Right ventricle myocardium superior (tissue), 1 donor: ENCODE measurements around the gene LRBA. TPM values are rescaled to one million over a fixed set of nuclear protein-coding genes. Genes with fewer than 3 reads are reported as not detected.
A peak's percentile ranks its signal among the peaks of the same experiment; 100 is the strongest.
"Not testable (repeated sequence)": the region's sequence is repeated elsewhere in the genome, so short reads cannot be mapped to it uniquely, and the experiment has no call there.

Experiments
- ATAC-seq: fragments of 200-7000 bp; cut with Tn5 transposase; one replicate; pipeline ENCODE4 v1.9.1; 2020; ENCODE audit warnings: mild to moderate bottlenecking; ENCODE audit not compliant: poor library complexity
- DNase-seq: peaks from one replicate; pipeline ENCODE4 v3.0.0-alpha.2; 2020
- intact Hi-C: fragments of 100-400 bp; cut with DNase I; formaldehyde crosslinking; loops from one replicate; pipeline ENCODE4 v1.11.2; 2022
- long read RNA-seq: library from polyadenylated mRNA; unstranded; transcript quantifications from one replicate; pipeline ENCODE4 v2.0.0, GENCODE V29; 2021
- total RNA-seq: library from RNA; stranded (reverse); fragmentation: NEBNext Ultra II Directional; extraction: Animal tissue kit (Norgen Biotek cat#: 25700); gene quantifications from one replicate; pipeline ENCODE4 v1.2.1, GENCODE V29; 2021
- donor health status: DM: no; HTN: yes; CAD: no; lungs with severe emphysema.

LRBA gene, protein sequence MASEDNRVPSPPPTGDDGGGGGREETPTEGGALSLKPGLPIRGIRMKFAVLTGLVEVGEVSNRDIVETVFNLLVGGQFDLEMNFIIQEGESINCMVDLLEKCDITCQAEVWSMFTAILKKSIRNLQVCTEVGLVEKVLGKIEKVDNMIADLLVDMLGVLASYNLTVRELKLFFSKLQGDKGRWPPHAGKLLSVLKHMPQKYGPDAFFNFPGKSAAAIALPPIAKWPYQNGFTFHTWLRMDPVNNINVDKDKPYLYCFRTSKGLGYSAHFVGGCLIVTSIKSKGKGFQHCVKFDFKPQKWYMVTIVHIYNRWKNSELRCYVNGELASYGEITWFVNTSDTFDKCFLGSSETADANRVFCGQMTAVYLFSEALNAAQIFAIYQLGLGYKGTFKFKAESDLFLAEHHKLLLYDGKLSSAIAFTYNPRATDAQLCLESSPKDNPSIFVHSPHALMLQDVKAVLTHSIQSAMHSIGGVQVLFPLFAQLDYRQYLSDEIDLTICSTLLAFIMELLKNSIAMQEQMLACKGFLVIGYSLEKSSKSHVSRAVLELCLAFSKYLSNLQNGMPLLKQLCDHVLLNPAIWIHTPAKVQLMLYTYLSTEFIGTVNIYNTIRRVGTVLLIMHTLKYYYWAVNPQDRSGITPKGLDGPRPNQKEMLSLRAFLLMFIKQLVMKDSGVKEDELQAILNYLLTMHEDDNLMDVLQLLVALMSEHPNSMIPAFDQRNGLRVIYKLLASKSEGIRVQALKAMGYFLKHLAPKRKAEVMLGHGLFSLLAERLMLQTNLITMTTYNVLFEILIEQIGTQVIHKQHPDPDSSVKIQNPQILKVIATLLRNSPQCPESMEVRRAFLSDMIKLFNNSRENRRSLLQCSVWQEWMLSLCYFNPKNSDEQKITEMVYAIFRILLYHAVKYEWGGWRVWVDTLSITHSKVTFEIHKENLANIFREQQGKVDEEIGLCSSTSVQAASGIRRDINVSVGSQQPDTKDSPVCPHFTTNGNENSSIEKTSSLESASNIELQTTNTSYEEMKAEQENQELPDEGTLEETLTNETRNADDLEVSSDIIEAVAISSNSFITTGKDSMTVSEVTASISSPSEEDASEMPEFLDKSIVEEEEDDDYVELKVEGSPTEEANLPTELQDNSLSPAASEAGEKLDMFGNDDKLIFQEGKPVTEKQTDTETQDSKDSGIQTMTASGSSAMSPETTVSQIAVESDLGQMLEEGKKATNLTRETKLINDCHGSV (N-terminal part only)
- total RNA-seq: 17.9 TPM
- long read RNA-seq, partial matches to known transcripts: 2 of 5 reads
- long read RNA-seq, other reads (novel, unspliced or antisense): 3 of 5 reads

DNA sequence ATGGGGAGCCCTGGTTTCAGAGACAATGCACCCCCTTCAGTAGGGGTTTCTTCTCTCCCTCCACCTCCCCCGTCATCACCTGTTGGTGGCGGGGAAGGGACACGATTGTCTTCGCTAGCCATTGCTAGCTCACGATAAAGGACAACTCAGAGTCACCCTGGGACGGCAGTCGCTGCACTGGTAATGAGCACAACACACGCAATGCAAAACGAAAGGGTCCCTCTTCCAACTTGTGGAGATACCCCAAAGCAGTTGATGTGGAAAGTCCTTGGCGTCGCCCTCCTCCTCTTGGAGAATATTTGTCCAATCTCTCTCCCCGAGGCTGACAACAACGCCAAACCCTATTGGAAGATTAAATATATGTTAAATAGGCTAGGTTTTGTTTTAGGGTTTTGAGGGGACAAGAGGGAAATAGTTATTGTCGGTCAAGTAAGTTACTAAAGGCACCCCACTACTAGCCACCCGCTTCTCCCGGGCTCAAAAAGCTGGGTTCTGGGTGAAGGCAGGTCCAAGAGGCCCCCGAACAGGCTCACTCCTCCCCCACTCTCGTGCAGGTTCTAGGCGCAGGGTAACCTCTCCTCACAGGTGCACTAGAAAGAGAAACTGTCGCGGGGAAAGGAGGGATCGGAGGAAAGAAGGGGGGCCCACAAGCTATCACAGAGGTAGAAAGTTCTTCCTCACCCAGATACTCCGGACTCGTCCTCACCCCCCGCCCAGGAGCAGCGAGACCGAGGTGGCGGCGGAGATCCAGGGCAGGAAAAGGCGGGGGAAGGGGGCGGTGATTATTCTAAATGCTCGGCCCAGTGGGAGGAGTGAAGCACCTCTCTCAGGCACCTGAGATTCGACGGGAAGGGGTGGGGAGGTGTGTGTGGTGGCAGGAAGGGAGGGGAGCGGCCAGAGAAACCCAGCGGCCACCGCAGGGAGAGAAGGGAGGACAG lies at the start of gene LRBA:
LRBA (minus strand) TSS at position 764 of the 938 bp plus-strand sequence; CDS start at position 122, 642 bp downstream.
- ATAC-seq (peak; percentile 85), DNase-seq (peak; percentile 73)
- intact Hi-C loops: no loop called here

DNA sequence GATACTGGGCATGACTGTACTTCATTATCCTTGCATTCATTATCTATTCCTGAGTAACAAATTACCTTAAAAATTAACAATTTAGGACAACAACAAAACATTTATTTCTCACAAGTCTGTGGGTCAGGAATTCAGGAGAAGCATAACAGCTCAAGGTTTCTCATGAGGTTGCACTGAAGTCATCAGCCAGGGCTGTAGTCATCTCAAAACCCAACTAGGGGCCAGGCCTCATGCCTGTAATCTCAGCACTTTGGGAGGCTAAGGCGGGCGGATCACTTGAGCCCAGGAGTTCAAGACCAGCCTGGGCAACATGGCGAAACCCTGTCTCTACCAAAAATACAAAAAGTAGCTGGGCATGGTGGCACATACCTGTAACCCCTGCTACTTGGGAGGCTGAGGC lies 48.1 kb upstream of the LRBA start:
- intact Hi-C loops, ATAC-seq, DNase-seq: not testable (repeated sequence)

DNA sequence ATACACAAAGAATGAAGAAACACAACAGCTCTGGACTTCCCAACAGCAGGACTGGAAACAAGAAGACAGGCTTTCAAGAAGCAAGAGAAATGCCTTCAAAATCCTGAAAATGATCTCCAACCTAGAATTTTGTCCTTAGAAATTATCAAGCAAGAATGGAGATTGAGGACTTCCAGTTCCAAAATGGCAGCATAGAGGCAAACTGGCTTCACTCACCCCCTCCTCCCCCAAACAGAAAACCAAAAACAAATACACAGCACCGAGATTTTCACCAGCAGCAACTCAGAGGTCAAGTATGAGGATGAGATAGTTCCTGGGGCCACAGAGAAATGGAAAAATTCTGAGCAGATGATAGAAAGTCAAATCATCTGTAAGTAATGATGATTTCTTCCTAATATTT lies 40.5 kb upstream of the LRBA start:
- ATAC-seq (no peak), DNase-seq (no peak)
- intact Hi-C loops: no loop called here

DNA sequence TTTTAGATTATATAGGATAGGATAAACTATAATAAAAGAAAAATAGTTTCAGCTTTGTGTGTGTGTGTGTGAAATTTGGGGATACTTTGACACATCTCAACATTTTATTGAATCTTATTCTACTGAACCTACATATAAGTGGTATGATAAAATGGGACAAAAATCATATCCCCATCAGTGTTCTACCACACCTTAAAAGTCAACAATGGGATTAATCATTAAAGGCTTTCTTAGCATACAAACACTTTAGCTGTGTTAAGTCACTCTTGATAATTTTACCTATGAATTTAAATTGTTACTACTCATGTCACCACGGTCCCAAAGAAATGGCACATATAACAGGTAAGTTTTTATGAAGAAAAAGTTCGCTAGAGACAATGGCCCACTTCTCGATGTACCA lies 37.7 kb upstream of the LRBA start:
- no peak for DNase-seq
- no peak for ATAC-seq
- intact Hi-C loops: no loop called here

DNA sequence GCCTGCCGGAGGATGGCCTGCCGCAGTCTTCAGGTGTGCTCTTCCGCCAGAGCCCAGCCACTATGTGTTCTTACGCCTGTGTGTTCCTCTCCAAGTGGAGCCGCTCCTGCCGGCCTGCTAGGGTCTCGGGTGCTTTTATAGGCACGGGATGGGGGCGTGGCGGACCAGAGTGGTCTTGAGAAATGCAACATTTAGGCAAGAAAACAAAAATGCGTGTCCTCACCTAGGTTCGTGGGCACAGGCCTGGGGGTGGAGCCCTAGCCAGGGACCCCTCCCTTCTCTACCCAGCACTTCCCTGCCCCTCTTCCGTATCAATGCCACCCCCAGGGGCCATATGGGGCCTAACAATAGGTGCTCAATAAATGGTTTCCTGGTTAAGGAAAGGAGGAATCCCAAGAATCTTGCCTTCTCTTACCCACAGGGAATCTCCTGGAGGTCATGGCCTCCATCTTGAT lies 34.4 kb upstream of the LRBA start:
- DNase-seq (no peak), ATAC-seq (no peak)
- intact Hi-C loops: no loop called here

DNA sequence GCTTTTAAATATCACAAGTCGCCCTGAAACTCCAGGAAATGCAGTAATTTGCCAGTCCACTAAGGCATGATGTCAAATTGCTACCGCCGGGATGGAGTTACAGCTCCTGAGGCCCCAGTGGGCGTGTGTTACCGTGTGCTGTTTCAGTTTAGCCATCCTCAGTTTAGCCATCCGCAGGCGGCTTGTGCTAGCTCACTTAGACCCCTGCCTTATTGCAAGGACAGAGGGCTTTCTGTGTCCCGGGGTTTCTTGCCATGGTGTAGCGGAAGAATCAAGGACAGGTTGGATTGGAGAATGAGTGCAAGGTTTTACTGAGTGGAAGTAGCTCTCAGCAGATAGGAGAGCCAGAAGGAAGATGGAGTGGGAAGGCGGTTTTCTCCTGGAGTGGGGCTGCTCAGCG lies 33.8 kb upstream of the LRBA start:
- intact Hi-C loops: no loop called here
- no peak for DNase-seq
- no peak for ATAC-seq

DNA sequence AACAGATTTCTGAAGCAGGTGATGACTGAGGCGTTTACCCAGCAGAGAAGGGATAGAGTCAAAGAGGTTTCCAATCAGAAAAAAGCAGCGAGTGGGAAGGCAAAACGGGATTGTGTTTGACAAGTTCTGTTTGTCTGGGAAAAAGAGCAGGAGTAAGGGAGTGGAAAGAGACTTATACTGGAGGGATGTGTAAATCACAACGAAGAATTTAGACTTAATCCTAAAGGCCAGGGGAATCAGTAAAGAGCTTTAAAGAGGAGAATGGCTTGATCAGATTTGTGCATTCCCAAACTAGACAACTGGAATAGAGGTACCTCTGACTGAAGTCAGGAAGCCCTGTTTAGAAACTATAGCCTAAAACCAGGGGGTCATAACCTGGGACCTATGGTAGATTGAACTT lies 31.5 kb upstream of the LRBA start:
- no peak for DNase-seq
- ATAC-seq: no peak
- intact Hi-C loops: no loop called here

DNA sequence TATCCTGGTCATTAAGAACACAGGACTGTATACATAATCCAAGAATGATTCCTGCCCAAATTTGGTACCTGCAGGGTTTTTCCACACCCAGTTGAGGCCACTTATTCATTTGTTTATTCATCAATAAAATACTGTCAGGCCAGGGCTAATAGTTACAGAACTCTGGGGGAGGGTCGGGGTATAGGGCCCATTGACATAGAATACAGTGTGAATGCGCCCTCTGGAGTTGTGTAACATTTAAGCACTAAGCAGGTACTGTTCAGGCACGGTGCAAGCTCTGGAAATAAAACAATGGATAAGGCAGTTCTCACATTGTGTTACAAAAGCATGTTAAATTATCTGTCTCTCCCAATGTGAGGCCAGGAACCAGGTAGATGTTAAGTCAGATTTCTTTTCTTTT lies 30.8 kb upstream of the LRBA start:
- intact Hi-C loops: no loop called here
- DNase-seq (no peak), ATAC-seq (no peak)

DNA sequence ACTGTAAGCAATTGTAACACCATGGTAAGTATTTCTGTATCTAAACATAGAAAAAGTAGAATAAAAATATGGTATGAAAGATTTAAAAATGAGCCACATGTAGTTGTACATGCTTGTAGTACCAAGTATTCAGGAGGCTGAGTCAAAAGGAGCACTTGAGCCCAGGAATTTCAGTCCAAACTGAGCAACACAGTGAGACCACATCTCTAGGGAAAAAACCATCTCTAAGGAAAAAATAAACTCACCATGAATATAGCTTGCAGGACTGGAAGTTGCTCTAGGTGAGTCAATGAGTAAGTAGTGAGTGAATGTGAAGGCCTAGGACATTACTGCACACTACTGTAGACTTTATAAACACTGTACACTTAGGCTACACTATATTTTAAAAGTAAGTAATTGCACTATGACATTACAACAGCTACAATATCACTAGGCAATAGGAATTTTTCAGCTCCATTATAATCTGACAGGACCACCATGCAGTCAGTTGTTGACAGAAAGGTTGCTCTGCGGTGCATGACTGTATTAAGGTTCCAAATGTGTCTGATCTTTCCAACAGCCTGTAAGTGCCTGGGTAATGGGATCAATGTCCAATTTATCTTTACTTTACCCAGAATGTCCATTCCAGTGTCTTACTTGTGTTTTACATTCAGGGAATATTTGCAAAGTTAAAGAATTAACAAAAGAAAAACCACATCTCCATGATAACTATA lies 28.9 kb upstream of the LRBA start:
- ATAC-seq (no peak), DNase-seq (no peak)
- intact Hi-C loops: no loop called here

DNA sequence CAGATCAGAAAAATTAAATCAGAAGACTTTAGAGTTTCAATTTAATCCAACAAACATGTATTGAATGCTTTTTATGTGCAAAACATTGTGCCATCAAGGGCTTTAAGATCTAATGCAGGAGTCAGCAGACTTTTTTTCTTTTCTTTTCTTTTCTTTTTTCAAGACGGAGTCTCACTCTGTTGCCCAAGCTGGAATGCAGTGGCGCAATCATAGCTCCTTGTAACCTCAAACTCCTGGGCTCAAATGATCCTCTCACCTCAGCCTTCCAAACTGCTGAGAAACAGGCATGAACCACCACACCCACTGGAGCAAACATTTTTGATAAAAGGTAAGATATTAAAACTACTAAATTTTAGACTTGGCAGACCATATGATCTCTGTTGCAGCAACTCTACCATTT lies 24.6 kb upstream of the LRBA start:
- no peak for DNase-seq
- intact Hi-C loops: no loop called here
- ATAC-seq: no peak

DNA sequence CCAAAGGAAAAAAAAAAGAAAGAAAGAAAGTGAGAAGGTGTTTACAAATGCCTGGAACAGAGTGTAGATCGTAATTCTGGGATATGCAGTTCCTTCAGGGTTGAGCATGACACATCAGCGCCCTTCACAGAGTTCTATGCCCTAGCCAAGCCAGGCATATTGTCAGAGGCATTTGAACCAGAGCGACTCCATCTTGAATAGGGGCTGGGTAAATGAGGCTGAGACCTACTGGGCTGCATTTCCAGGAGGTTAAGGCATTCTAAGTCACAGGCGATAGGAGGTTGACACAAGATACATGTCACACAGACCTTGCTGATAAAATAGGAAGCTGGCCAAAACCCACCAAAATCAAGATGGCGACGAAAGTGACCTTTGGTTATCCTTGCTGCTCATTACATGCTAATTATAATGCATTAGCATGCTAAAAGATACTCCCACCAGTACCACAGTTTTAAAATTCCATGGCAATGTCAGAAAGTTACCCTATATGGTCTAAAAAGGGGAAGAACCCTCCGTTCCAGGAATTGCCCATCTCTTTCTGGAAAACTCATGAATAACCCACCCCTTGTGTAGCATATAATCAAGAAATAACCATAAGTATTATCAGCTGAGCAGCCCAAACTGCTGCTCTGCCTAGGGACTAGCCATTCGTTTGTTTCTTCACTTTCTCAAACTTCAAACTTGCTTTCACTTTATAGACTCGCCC lies 23.5 kb upstream of the LRBA start:
- intact Hi-C loops: no loop called here
- ATAC-seq (no peak), DNase-seq (no peak)

DNA sequence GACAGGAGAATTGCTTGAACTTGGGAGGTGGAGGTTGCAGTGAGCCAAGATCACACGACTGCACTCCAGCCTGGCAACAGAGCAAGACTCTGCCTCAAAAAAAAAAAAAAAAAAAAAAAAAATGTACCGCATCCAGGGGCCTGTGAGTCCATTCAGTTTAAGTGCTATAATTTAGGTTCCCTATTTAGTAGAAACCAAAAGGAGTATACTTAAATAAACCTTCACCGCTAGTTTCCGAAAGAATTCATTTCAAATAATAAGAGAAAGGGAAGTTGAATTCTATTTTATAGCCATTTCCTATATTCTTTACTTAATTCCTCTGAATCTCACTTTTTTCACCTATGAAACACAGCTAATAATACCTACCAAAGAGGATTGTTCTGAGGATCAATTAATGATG lies 20.8 kb upstream of the LRBA start:
- no peak for DNase-seq
- ATAC-seq: no peak
- intact Hi-C loops: no loop called here

DNA sequence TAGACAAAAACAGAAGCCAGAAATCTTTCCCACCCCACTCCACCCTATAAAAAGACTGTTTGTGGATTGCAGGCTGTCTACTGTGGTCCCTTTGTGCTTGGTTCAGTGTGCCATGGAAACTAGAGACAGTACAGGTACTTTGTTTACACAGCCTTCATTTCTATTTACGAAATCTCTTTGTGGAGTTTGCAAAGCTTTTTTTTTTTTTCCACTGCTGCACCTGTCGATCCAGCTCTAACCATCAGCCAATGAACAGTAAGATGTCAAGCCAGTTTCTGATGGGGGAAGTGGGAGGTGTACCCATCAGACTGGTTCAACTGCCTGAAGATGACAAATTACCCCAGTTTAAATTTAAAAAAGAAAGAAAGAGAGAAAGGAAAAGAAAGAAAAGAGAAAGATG lies 20.2 kb upstream of the LRBA start:
- DNase-seq: no peak
- ATAC-seq: no peak
- intact Hi-C loops: no loop called here

DNA sequence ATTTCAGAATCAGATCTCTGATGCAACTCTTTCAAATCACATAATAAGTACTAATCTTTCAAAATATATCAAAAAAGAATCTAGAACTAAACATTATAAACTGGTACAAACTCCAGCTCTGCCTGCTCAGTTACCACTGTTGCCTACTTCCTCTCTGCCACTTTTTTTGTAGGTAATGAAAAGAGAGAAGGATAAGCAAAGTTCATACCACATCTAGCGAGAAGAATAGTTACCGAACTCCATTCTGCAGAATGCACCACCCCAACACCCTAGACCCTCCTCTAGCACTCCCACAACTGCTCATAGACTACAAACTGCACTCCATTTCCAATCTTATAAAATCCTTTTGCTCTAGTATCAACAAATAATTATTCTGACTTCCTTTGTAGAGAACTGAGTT lies 19.7 kb upstream of the LRBA start:
- ATAC-seq: no peak

DNA sequence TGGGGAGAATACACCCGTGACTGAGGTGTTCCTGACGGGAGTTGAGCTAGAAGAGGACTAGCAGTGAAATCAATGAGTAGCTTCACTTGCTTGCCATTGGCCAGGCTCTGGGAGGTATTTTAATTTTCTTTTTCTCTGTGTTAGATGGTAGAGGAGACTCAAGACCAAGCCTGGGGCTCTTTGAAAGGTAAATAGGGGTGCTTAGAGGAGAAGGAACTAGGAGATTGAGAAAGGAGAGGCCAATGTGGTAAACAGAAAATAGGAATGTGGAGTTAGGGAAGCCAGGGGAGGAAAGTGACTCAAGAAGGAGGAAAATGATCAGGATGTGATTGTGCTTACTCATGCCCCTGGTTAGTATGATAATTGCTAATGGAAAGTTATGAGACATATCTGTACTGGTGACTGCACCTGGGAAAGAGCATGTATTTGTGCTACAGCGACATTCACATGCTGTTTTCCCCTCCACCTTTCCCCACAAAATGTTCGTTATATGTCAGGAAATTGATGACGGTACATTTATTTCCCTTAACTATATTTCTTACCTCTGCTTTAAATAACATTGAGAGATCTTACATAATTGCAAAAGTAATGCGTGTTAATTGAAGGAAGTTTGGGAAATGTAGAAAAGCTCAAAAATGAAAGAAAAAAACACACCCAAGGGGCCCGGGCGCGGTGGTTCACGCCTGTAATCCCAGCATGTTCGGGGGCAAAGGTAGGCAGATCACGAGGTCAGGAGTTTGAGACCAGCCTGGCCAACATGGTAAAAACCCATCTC lies 16.9 kb upstream of the LRBA start:
- DNase-seq: no peak
- ATAC-seq: no peak
- intact Hi-C loops: no loop called here

More for the DNA sequence above, 19.7 kb upstream of the LRBA start:
- no peak for DNase-seq
- intact Hi-C loops: no loop called here

DNA sequence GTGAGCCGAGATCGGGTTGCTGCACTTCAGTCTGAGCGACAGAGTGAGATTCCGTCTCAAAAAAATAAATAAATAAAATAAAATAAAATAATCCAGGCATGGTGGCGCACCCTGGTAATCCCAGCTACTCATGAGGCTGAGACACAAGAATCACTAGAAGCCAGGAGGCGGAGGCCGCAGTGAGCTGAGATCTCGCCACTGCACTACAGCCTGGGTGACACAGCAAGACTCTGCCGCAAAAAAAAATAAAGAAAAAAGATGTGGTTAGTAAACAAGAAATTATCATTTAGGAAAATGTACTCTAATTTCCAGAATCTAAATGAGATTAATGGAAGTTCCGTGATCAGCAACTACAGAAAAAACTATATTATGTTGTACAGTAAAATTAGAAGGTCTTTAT lies 14.5 kb upstream of the LRBA start:
- intact Hi-C loops: no loop called here
- DNase-seq: no peak

More for the DNA sequence above, 14.5 kb upstream of the LRBA start:
- ATAC-seq: no peak
